ENCODE results near the gene TMCC1.

DNA sequence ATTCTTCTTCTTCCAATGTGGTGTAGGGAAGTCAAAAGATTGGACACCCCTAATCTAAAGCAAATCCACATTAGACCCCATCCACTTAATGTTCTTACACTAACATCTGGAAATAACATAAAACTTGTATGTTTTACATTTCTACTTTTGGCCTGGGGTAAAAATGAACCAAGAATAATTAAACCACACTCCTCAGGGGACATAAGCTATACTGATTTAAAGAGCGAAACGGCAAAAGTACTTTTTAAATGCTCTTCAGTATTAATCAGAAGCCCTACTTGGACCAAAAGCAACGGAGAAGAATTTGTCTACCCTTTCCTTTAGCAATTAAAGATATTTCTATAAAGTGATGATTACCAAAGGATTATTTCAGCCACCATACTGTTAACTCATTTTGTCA, 123.9 kb downstream of the TMCC1 start:
- TF ChIP-seq POLR2AphosphoS5 (IDR thresholded peaks at IDR 0.05; ENCODE audit: low read depth, low read length): no peak
- no peak for TF ChIP-seq TAF1 (IDR thresholded peaks at IDR 0.05; ENCODE audit: borderline replicate concordance, insufficient read depth, low read length)
